Stimulated activated CD4-positive, alpha-beta T cell treated with anti-CD3 and anti-CD28 coated beads, TNF-alpha, amount 100 ng/mL, for 48 hours (primary cell): ENCODE measurements around the gene CEP83.
"Not testable (repeated sequence)": the region's sequence is repeated elsewhere in the genome, so short reads cannot be mapped to it uniquely, and the experiment has no call there.

Source experiments
- DNase-seq, 3 donors: peaks; one replicate each; pipeline ENCODE4 v3.0.0-alpha.2; 2020; ENCODE audit warnings: low read depth in 3 of 3

CEP83 gene

GRCh38 chr12:94380507-94380906 is 79.2 kb downstream of the CEP83 start:
- DNase-seq: no peak

DNA sequence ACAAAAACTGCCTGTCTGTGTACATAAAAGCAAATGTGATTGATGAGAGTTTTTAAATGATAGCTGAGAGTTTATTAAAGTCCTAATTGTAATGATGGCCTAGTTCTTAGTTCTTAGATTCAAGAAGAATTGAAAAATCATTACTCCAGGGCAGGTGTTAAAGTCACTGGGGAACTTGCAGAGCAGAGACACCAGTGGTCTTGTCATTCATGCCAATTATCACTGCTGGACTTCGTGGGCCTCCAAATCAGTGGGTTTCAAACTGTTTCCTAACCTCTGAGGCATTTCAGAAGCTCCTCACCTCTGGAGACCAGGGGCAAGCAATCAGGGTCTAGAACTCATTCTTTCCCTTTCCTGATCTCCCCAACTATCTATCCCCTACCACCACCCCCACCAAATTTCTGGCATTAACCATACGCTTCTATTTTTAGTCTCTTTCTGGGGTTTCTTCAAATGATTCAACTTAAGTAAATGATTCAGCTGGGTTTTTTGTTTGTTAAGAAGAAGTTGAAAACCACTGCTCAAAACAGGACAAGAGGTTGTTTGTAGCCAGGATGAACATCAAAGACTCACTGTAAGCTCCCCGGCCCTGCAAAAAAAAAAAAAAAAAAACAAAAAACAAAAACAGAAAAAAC is 80.1 kb downstream of the CEP83 start:
- no peak for DNase-seq

DNA sequence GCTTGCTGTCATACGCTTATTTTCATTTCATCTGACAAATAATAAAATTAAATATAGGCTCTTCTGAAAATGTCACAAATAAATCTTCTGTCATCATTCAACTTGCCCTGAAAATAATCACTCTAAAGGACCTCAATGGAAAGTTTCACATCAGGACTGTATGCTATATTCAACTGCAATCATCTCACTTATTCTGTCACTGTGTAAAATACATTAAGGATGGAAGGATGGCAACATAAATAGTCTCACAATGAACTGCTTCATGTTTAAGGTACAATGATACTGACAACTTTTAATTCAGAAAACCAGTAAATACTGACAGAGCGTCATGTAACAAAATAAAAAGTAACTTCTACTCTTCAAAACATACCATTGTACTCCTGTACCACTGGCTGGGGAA is 82.1 kb downstream of the CEP83 start:
- DNase-seq: no peak

GRCh38 chr12:94374124-94374523 is 85.5 kb downstream of the CEP83 start:
- no peak for DNase-seq

GRCh38 chr12:94372461-94372860 is 87.2 kb downstream of the CEP83 start:
- DNase-seq: no peak

DNA sequence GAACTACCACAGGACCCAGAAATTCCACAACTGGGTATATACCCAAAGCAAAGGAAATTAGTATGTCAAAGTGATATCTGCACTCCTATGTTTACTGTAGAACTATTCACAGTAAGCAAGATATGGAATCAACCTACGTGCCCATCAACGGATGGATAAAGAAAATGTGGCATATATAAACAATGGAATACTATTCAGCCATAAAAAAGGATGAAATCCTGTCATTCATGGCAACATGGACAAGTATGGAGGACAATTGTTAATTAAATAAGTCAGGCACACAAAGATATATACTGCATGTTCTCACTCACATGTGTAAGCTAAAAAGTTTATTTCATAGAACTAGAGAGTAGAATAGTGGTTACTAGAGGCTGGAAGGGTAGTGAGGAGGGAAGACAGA is 97.0 kb downstream of the CEP83 start:
- no peak for DNase-seq

GRCh38 chr12:94359761-94360160 is 99.9 kb downstream of the CEP83 start:
- no peak for DNase-seq

DNA sequence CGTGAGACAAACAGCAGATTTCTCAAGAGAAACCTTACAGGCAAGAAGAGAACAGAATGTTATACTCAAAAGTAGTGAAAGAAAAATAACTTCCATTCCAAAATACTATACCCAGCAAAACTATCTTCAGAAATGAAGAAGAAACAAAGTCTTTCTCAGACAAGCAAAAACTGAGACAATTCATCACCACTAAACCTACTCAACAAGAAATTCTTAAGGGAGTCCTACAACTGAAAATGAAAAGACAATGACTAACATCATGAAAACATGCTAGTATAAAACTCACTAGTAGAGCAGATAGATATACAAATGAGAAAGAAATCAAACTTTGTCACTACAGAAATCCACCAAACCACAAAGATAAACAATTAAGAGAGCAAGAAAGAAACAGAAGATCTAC is 106.5 kb downstream of the CEP83 start:
- DNase-seq: no peak

DNA sequence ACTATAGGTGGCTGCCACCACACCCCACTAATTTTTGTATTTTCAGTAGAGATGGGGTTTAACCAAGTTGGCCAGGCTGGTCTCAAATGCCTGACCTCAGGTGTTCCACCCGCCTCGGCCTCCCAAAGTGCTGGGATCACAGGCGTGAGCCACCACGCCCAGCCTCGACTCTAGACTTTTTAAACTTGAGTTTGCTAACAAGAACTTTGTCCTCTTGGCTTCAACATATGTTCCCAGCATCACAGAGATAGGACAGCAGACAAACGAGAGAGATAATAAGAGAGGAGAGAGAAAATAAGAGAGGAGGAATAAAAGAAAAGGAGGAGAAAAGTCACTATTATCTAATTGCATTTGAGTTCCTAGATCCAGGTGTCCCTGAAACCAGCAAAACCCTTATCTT is 119.1 kb downstream of the CEP83 start:
- DNase-seq: no peak

- no peak for DNase-seq
These were observed 121.5 kb downstream of the CEP83 start for GRCh38 chr12:94338006-94338794.

DNA sequence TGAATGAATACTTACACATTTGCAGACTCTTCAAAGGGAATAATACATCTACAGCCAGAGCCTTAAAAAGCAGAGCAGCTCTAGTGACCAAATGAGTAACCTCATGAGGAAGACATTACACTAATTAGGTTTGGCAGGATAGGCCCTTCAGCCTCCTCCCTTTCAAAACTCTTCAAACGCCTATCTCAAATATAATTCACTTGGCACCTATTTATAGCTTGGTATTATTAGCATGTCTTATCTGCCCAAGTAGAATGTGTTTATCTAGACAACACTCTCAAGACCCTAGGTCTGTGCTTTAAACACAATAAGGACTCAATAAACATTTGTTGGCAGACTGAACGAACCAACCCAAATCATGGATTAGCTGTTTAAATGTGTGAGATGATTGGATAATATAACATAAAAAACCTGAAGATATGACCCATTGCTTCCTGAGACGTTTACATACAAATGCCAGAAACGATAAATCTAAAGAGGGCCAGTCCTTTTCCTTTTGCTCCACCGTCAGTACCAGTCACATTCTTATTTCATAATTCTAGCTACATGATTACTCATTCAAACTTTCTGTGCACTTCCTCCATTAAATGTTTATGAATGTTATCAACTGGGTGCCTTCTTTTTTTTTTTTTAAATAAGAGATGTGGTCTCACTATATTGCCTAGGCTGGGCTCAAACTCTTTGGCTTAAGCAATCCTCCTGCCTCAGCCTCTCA is 123.3 kb downstream of the CEP83 start:
- DNase-seq: no peak

DNA sequence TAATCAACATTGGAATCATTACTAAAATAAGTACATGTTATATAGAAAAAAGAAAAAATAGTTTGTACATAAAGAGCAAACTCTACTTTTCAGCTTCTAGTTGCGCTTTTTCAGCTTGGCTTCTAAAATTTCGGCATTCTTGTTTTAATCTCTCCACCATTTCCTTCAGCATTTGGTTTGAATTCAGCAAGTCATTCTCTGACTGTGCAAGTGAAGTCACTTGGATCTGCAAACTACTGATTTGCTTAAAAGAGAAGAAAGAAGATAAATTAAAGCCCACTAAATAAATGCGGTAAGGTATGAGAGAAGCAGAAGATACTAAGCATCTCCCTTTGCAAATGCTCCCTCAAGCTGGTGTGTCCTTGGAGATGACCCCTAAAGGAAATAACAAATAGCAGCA is 126.3 kb downstream of the CEP83 start:
- no peak for DNase-seq

DNA sequence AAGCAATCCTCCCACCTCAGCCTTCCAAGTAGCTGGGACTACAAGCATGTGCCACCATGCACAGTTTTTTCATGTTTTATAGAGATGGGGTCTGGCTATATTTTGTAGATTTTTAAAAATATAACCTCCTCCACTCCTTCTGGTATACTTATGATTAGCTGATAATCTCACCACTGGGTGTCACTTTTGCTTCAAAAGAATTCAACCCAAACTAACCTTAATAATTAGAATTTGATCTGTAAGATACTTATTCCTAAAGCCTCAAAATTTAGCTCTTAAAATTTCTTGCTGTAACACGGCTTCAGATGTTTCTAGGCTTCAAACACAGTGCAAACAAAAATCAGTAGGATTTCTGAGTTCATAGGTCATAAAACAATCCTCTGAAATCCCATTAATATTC is 130.3 kb downstream of the CEP83 start:
- DNase-seq: no peak

DNA sequence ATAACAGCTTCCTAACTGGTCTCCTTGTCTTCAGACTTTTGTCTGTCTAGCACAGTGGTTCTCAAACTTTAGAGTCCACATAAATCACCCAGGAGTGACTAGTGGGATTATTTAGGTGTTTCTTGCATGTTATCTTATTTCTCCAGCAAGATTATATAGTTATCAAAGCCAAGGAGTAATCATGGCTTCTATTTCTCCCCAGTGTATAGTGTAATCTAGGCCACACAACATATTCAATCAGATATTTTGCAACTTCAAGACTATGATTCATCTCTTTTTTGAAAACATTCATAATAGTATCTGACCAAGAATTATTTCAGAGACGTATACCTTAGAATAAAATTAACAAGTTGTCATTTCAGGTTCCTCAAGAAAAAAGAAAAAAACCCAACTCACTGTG is 131.9 kb downstream of the CEP83 start:
- DNase-seq: no peak

- DNase-seq: no peak
These were observed 132.9 kb downstream of the CEP83 start for GRCh38 chr12:94326727-94327126.

DNA sequence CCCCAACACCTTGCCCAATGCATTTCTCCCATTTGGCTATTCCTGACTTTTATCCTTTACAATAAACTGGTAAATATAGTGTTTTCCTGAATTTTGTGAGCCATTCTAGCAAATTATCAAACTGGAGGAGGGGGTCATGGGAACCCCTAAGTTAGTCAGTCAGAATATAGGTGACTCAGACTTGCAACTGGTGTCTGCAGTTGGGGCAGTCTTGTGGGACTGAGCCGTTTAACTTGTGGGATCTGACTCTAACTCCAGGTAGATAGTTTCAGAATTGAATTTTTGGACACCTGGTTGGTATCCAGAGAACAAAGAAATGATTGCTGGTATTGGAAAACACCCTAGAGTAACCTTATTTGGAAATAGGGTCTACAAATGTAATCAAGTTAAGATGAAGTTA is 133.4 kb downstream of the CEP83 start:
- no peak for DNase-seq

GRCh38 chr12:94322346-94322745 is 137.3 kb downstream of the CEP83 start:
- DNase-seq: no peak

DNA sequence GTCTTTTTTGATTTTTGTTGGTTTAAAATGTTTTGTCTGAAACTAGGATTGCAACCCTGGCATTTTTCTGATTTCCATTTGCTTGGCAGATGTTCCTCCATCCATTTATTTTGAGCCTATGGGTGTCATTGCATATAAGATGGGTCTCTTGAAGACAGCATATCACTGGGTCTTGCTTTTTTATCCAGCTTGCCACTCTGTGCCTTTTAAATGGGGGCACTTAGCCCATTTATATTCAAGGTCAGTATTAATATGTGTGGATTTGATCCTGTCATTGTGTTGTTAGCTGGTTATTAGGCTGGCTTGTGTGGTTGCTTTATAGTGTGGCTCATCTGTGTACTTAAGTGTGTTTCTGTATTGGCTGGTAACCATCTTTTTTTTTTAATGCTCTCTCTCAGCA is 139.6 kb downstream of the CEP83 start:
- DNase-seq: no peak

DNA sequence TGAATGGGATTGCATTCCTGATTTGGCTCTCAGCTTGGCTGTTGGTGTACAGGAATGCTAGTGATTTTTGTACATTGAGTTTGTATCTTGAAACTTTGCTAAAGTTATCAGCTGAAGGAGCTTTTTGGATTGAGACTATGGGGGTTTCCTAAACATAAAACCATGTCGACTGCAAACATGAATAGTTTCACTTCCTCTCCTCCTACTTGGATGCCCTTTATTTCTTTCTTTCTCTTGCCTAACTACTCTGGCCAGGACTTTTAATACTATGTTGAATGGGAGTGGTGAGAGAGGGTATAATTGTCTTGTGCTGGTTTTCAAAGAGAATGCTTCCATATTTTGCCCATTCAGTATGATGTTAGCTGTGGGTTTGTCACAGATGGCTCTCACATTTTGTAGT is 141.5 kb downstream of the CEP83 start:
- no peak for DNase-seq

DNA sequence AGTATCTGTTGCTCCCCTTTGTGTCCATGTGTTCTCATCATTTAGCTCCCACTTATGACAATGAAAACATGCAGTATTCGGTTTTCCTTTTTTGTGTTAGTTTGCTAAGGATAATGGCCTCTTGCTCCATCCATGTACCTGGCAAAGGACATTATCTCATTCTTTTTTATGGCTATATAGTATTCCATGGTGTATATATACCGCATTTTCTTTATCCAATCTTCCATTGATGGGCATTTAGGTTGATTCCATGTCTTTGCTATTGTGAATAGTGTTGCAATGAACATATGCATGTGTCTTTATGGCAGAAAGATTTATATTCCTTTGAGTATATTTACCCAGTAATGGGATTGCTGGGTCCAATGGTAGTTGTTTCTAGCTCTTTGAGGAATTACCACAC is 143.1 kb downstream of the CEP83 start:
- not testable (repeated sequence) for DNase-seq

DNA sequence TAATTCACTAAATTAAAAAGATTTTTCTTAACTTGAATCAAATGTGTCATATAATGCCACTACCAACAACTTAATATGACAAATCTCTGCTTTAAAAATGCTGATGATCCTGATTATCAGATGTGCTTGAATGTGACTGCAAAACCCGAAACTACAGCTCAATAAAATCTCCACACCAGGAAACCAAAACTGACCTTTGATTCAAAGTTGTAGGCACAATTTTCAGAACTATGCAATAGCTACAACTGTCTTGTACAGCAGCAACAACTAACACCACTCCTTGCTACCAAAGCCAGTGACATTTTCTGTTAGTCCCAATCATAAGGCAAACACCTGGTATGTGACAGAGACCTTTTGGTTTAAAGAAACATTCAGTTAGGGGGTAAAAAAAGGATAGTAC is 147.3 kb downstream of the CEP83 start:
- DNase-seq: no peak

DNA sequence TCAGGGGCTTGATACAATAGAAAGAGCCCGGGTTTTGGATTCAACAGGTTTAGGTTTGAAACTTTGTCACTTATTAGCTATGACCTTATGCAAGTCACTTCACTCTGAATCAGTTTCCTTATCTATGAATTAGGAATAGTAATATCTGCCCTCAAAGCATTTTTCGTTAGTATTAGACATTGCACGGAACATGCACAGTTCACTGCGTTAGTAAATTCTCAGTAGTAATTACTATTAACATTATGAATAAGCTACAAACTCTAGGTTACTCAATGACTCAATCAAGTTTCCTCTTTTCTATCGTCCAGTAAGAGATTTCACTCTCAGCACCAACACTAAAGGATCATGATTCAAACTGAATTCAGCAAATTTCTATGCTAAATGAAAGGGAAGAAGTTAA is 150.3 kb downstream of the CEP83 start:
- no peak for DNase-seq

DNA sequence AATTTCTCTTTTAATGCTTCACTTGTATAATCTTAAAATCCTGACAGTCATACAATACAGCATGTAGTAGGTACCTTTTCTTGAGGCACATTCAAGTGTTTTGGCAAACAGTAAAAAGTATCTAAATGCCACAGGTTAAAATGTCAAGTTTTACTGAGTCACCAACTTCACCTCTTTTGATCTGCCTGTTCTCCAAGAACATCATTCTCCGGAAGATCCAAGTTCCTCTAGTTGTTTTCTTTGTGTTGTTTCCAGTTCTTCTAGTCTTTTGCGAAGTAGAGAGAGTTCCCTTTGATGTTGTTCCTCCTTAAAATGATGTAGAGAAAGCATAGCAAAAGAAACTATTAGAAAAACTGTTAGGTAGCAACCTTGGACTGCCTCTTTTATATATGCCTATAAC is 151.1 kb downstream of the CEP83 start:
- no peak for DNase-seq
